KMS-11 (cell line): ENCODE measurements around the gene RAB10.
"Not testable (repeated sequence)": the region's sequence is repeated elsewhere in the genome, so short reads cannot be mapped to it uniquely, and the experiment has no call there.

Experiments
- H2AFZ ChIP-seq: fragments of 200-600 bp; sonication (generic); 2 replicates; pipeline ENCODE4 v1.6.1; 2016; ENCODE audit warnings: antibody characterized with exemption, mixed run types, low read depth
- H3K27ac ChIP-seq: fragments of 200-600 bp; sonication (generic); 2 replicates; pipeline ENCODE4 v1.6.1; 2016; ENCODE audit warnings: mild to moderate bottlenecking, mixed run types
- H3K27me3 ChIP-seq: fragments of 200-600 bp; sonication (generic); 2 replicates; pipeline ENCODE4 v1.6.1; 2017; ENCODE audit warnings: mild to moderate bottlenecking, low read depth, mixed run types, moderate library complexity; ENCODE audit not compliant: insufficient read depth
- H3K36me3 ChIP-seq: fragments of 200-600 bp; sonication (generic); 2 replicates; pipeline ENCODE4 v1.6.1; 2017; ENCODE audit warnings: mild to moderate bottlenecking, mixed run types; ENCODE audit not compliant: insufficient read depth
- H3K4me1 ChIP-seq: fragments of 200-600 bp; sonication (generic); 2 replicates; pipeline ENCODE4 v1.6.1; 2016; ENCODE audit warnings: mild to moderate bottlenecking, low read depth, mixed run types; ENCODE audit not compliant: poor library complexity, severe bottlenecking
- H3K4me2 ChIP-seq: fragments of 200-600 bp; sonication (generic); 2 replicates; pipeline ENCODE4 v1.7.0; 2016; ENCODE audit warnings: mild to moderate bottlenecking, mixed run types
- H3K4me3 ChIP-seq: fragments of 200-600 bp; sonication (generic); IDR thresholded peaks from 2 replicates; pipeline ENCODE4 v1.6.1; 2017; ENCODE audit warnings: low read depth, low read length, mixed read lengths; ENCODE audit not compliant: insufficient read depth
- H3K79me2 ChIP-seq: fragments of 200-600 bp; sonication (generic); 2 replicates; pipeline ENCODE4 v1.6.1; 2016; ENCODE audit warnings: low read depth, mixed run types; ENCODE audit not compliant: insufficient read depth
- H3K9ac ChIP-seq: fragments of 200-600 bp; sonication (generic); 2 replicates; pipeline ENCODE4 v1.6.1; 2016; ENCODE audit warnings: mild to moderate bottlenecking, mixed run types
- H4K20me1 ChIP-seq: fragments of 200-600 bp; sonication (generic); 2 replicates; pipeline ENCODE4 v1.6.1; 2016; ENCODE audit warnings: mild to moderate bottlenecking, mixed run types; ENCODE audit not compliant: insufficient read depth
- TF ChIP-seq, protein P1 (sequence below): fragments of 200-600 bp; sonication (generic); conservative IDR thresholded peaks from 2 replicates; pipeline ENCODE4 v1.6.1; 2017; ENCODE audit warnings: low read depth, mild to moderate bottlenecking, antibody characterized with exemption, low read length, moderate library complexity, mixed read lengths

Gene RAB10

DNA sequence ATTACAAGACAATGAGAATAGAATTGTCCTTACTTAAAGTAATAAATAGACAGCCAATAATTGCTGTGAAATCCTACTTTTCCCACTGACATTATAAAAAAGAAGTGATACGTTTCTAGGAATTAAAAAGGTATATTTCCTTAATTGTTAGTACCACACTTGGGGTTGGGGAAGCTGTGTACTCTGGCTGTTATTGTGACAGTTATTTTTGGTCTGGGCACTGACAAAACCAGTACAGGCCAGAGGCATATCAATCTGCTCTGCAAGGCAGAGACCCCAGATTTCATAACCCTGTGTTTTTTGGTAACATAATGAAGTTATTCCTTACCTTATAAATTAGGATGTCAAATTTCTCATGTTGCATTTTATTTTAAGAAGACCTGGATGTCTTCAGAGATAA is 66.5 kb downstream of the RAB10 start:
- Histone ChIP-seq H3K36me3 (no peaks in the 10 kb centered on the region), H2AFZ (no peak overlapping the region), H3K27me3 (no peaks in the 10 kb centered on the region), H3K4me2 (no peak overlapping the region), H4K20me1 (no peaks in the 10 kb centered on the region; the same call in 1 of the 2 replicates), H3K4me1 (peaks cover 7% of the 10 kb centered on the region), H3K79me2 (peaks cover 62% of the 10 kb centered on the region), H3K4me3 (no peak overlapping the region), H3K27ac (no peak overlapping the region), H3K9ac (no peak overlapping the region)
- TF ChIP-seq, protein P1, sequence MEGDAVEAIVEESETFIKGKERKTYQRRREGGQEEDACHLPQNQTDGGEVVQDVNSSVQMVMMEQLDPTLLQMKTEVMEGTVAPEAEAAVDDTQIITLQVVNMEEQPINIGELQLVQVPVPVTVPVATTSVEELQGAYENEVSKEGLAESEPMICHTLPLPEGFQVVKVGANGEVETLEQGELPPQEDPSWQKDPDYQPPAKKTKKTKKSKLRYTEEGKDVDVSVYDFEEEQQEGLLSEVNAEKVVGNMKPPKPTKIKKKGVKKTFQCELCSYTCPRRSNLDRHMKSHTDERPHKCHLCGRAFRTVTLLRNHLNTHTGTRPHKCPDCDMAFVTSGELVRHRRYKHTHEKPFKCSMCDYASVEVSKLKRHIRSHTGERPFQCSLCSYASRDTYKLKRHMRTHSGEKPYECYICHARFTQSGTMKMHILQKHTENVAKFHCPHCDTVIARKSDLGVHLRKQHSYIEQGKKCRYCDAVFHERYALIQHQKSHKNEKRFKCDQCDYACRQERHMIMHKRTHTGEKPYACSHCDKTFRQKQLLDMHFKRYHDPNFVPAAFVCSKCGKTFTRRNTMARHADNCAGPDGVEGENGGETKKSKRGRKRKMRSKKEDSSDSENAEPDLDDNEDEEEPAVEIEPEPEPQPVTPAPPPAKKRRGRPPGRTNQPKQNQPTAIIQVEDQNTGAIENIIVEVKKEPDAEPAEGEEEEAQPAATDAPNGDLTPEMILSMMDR: no peak

DNA sequence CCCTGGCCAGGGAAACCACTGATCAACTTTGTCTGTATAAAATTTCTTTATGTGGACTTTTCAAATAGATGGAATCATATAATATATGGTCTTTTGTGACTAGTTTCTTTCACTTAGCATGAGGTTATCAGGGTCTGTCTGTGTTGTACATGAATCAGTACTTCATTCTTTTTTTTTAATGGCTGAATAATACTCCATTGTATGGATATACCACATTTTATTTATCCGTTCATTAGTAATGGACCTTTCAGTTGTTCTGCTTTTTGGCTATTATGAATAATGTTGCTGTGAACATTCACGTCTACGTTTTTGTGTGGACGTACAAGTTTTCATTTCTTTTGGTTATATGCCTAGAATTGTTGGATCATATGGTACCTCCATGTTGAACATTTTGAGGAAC is 69.9 kb downstream of the RAB10 start:
- H3K4me1 ChIP-seq: peaks cover 3% of the 10 kb centered on the region

GRCh38 chr2:26108701-26109100 is 74.8 kb downstream of the RAB10 start:
- H3K4me3 ChIP-seq, H3K4me1 ChIP-seq, H3K36me3 ChIP-seq, H2AFZ ChIP-seq, H4K20me1 ChIP-seq, H3K9ac ChIP-seq, H3K27ac ChIP-seq, H3K27me3 ChIP-seq, H3K4me2 ChIP-seq: not testable (repeated sequence)
- peaks cover 41% of the 10 kb centered on the region; the same call in 1 of the 2 replicates for H3K79me2 ChIP-seq

More for the DNA sequence above, 69.9 kb downstream of the RAB10 start:
- Histone ChIP-seq H3K9ac (no peak overlapping the region), H3K4me2 (no peak overlapping the region), H2AFZ (no peak overlapping the region), H3K36me3 (no peaks in the 10 kb centered on the region), H3K79me2 (peaks cover 68% of the 10 kb centered on the region), H4K20me1 (no peaks in the 10 kb centered on the region), H3K27ac (no peak overlapping the region), H3K27me3 (no peaks in the 10 kb centered on the region), H3K4me3 (no peak overlapping the region)
- TF ChIP-seq, protein P1: no peak

GRCh38 chr2:26112201-26112600 is 78.3 kb downstream of the RAB10 start:
- H4K20me1 ChIP-seq: no peaks in the 10 kb centered on the region
- peaks cover 11% of the 10 kb centered on the region; the same call in 1 of the 2 replicates for H3K79me2 ChIP-seq
- no peaks in the 10 kb centered on the region; the same call in 1 of the 2 replicates for H3K36me3 ChIP-seq
- H3K27me3 ChIP-seq: no peaks in the 10 kb centered on the region
- H2AFZ ChIP-seq: no peak overlapping the region
- H3K4me1 ChIP-seq: no peaks in the 10 kb centered on the region
- no peak overlapping the region for H3K27ac ChIP-seq
- no peak overlapping the region for H3K4me3 ChIP-seq
- no peak overlapping the region for H3K9ac ChIP-seq
- TF ChIP-seq, protein P1: no peak
- no peak overlapping the region for H3K4me2 ChIP-seq

- TF ChIP-seq, protein P1: no peak
- Histone ChIP-seq H4K20me1 (no peaks in the 10 kb centered on the region), H2AFZ (no peak overlapping the region)
Measured at GRCh38 chr2:26114151-26114550, 80.3 kb downstream of the RAB10 start.

More at GRCh38 chr2:26114151-26114550, 80.3 kb downstream of the RAB10 start:
- H3K27ac ChIP-seq: no peak overlapping the region
- no peaks in the 10 kb centered on the region; the same call in 1 of the 2 replicates for H3K79me2 ChIP-seq
- H3K4me2 ChIP-seq: no peak overlapping the region
- no peaks in the 10 kb centered on the region for H3K4me1 ChIP-seq
- no peak overlapping the region for H3K9ac ChIP-seq
- no peaks in the 10 kb centered on the region for H3K27me3 ChIP-seq
- no peaks in the 10 kb centered on the region; the same call in 1 of the 2 replicates for H3K36me3 ChIP-seq
- H3K4me3 ChIP-seq: no peak overlapping the region
